ENCODE measurements around the gene TAF8.

TAF8 gene

GRCh38 chr6:42113936-42114636 lies 63.8 kb downstream of the TAF8 start:
- DNase-seq (ENCODE audit: low read depth in 1 of 2, low spot score in 1 of 2) = no peak
- H3K4me3 ChIP-seq (replicated peaks; ENCODE audit: insufficient read depth, low read length) = no peak overlapping the region

GRCh38 chr6:42117843-42118161 lies 67.5 kb downstream of the TAF8 start:
- H3K27me3 ChIP-seq (ENCODE audit: insufficient read depth, poor library complexity, severe bottlenecking) = no peaks in the 10 kb centered on the region
- DNase-seq (ENCODE audit: low read depth in 1 of 2, low spot score in 1 of 2) = no peak
- H3K27ac ChIP-seq (replicated peaks) = no peak overlapping the region
- H3K4me3 ChIP-seq (replicated peaks; ENCODE audit: insufficient read depth, low read length) = no peak overlapping the region
- TF ChIP-seq POLR2AphosphoS5 (IDR thresholded peaks at IDR 0.05; ENCODE audit: low read depth) (no peak), CTCF (IDR thresholded peaks at IDR 0.05; ENCODE audit: insufficient read depth, low read length) (no peak), REST (IDR thresholded peaks at IDR 0.05; ENCODE audit: insufficient replicate concordance, low read depth) (no peak), GABPA (IDR thresholded peaks at IDR 0.05; ENCODE audit: low read depth) (no peak), SPI1 (IDR thresholded peaks at IDR 0.05; ENCODE audit: borderline replicate concordance, low read depth) (no peak)

More at GRCh38 chr6:42113936-42114636, 63.8 kb downstream of the TAF8 start:
- Histone ChIP-seq H3K27me3 (ENCODE audit: insufficient read depth, poor library complexity, severe bottlenecking) (no peaks in the 10 kb centered on the region), H3K27ac (replicated peaks) (no peak overlapping the region)
- no peak for TF ChIP-seq CTCF (IDR thresholded peaks at IDR 0.05; ENCODE audit: insufficient read depth, low read length)
- TF ChIP-seq REST (IDR thresholded peaks at IDR 0.05; ENCODE audit: insufficient replicate concordance, low read depth) = no peak
- TF ChIP-seq POLR2AphosphoS5 (IDR thresholded peaks at IDR 0.05; ENCODE audit: low read depth) = no peak
- no peak for TF ChIP-seq GABPA (IDR thresholded peaks at IDR 0.05; ENCODE audit: low read depth)
- no peak for TF ChIP-seq SPI1 (IDR thresholded peaks at IDR 0.05; ENCODE audit: borderline replicate concordance, low read depth)

GRCh38 chr6:42118162-42119001 lies 68.1 kb downstream of the TAF8 start:
- Histone ChIP-seq H3K27ac (replicated peaks) (no peak overlapping the region), H3K27me3 (ENCODE audit: insufficient read depth, poor library complexity, severe bottlenecking) (no peaks in the 10 kb centered on the region), H3K4me3 (replicated peaks; ENCODE audit: insufficient read depth, low read length) (no peak overlapping the region)
- TF ChIP-seq REST (IDR thresholded peaks at IDR 0.05; ENCODE audit: insufficient replicate concordance, low read depth) = no peak
- TF ChIP-seq POLR2AphosphoS5 (IDR thresholded peaks at IDR 0.05; ENCODE audit: low read depth) = no peak
- no peak for TF ChIP-seq SPI1 (IDR thresholded peaks at IDR 0.05; ENCODE audit: borderline replicate concordance, low read depth)
- DNase-seq (ENCODE audit: low read depth in 1 of 2, low spot score in 1 of 2) = no peak
